Body of pancreas (tissue), 4 donors: ENCODE results near the gene NR6A1. TPM values are rescaled to one million over a fixed set of nuclear protein-coding genes. Genes with fewer than 3 reads are reported as not detected.

Source experiments
- ATAC-seq: fragments of 150-250 bp; one replicate; pipeline ENCODE4 v1.9.1; 2016
- DNase-seq, 4 donors: peaks; one replicate each; pipeline ENCODE4 v3.0.0-alpha.2; 2019
- H3K27ac ChIP-seq, 4 donors: fragments of 200-600 bp; sonication (generic); 1 replicate in 3 of 4; 2 replicates in 1 of 4; pipeline versions ENCODE4 v1.5.1 to v1.6.1; 2016 to 2019; ENCODE audit warnings: mild to moderate bottlenecking in 1 of 4, mixed read lengths in 1 of 4, moderate library complexity in 1 of 4
- H3K27me3 ChIP-seq, 2 donors: fragments of 200-600 bp; sonication (generic); one replicate each; pipeline ENCODE4 v1.6.0; 2016; ENCODE audit warnings: mild to moderate bottlenecking in 1 of 2
- H3K36me3 ChIP-seq, 2 donors: fragments of 200-600 bp; sonication (generic); replicated peaks in 1 of 2; 2 replicates each; pipeline ENCODE4 v1.5.1; 2016; ENCODE audit warnings: low read depth in 2 of 2; ENCODE audit not compliant: insufficient read depth in 1 of 2
- H3K4me1 ChIP-seq: fragments of 200-600 bp; sonication (generic); one replicate; pipeline ENCODE4 v1.6.0; 2016
- H3K4me3 ChIP-seq, 2 donors: fragments of 200-600 bp; sonication (generic); 1 replicate in 1 of 2; 2 replicates in 1 of 2; pipeline ENCODE4 v1.5.1; 2016 to 2019
- H3K9me3 ChIP-seq, 3 donors: fragments of 200-600 bp; sonication (generic); 1 replicate in 2 of 3; 2 replicates in 1 of 3; pipeline ENCODE4 v1.5.1; 2016
- POLR2A ChIP-seq, 3 donors: fragments of 450-650 bp; IDR thresholded peaks; one replicate each; pipeline ENCODE4 v1.6.1; 2016; ENCODE audit warnings: antibody characterized with exemption in 3 of 3, mild to moderate bottlenecking in 2 of 3
- WGBS, 2 donors: methylation state at CpG; one replicate each; pipeline ENCODE4 v1.1.5; 2017; 5-methylcytosine and 5-hydroxymethylcytosine counted together
- intact Hi-C: fragments of 100-400 bp; cut with DNase I; formaldehyde crosslinking; loops from one replicate; pipeline ENCODE4 v1.15.1; 2023
- total RNA-seq, 2 donors: library from RNA; depleted of rRNA; stranded (reverse); fragments of >200 nt; gene quantifications; one replicate each; pipeline ENCODE4 v1.1.0, GENCODE V29; 2016
- TF ChIP-seq, protein P1 (sequence below), 7 experiments: fragments of 450-650 bp in 4 of 7; fragments of 200-600 bp in 3 of 7; sonication (generic) in 3 of 7; IDR thresholded peaks; one replicate each; pipeline ENCODE4 v1.5.1; 2016 to 2019; ENCODE audit warnings: antibody characterized with exemption in 7 of 7

Gene NR6A1
- total RNA-seq, 2 donors from 2014 or later = 3.3 to 3.9 TPM

DNA sequence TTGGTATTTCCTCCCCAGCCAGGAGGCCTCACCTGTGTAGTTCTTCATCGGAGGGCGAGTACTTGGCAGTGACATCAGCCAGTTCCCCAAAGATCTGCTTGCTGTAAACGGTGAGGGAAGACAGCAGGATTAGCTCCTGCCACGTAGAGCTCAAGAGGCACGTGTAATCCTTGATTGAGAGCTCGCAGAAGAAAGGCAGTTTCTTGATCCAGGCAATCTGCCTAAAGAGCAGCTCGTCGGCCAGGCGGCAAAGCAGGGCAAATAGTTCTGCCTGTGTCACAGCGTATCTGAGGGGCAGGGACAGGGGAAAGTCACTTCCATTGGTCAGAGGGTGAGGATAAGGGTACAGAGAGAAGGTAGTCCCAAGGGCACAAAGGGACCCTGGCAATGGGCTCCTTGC lies 235.3 kb downstream of the NR6A1 start:
- no peak overlapping the region for H3K27ac ChIP-seq
- TF ChIP-seq, protein P1, sequence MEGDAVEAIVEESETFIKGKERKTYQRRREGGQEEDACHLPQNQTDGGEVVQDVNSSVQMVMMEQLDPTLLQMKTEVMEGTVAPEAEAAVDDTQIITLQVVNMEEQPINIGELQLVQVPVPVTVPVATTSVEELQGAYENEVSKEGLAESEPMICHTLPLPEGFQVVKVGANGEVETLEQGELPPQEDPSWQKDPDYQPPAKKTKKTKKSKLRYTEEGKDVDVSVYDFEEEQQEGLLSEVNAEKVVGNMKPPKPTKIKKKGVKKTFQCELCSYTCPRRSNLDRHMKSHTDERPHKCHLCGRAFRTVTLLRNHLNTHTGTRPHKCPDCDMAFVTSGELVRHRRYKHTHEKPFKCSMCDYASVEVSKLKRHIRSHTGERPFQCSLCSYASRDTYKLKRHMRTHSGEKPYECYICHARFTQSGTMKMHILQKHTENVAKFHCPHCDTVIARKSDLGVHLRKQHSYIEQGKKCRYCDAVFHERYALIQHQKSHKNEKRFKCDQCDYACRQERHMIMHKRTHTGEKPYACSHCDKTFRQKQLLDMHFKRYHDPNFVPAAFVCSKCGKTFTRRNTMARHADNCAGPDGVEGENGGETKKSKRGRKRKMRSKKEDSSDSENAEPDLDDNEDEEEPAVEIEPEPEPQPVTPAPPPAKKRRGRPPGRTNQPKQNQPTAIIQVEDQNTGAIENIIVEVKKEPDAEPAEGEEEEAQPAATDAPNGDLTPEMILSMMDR (IDR thresholded peaks at IDR 0.05) = no peak
- no peak for TF ChIP-seq POLR2A (IDR thresholded peaks at IDR 0.05)
- ATAC-seq (no peak), DNase-seq (no peak)
- intact Hi-C loops = no loop called here
- 88% methylated on average over 10 of the region's 10 CpGs for WGBS, 2 donors
- H3K4me1 ChIP-seq = no peaks in the 10 kb centered on the region
- H3K9me3 ChIP-seq = no peaks in the 10 kb centered on the region
- H3K36me3 ChIP-seq = peaks cover 0 to 4% of the 10 kb centered on the region in 2 donors
- no peak overlapping the region for H3K4me3 ChIP-seq
- H3K27me3 ChIP-seq = no peaks in the 10 kb centered on the region

DNA sequence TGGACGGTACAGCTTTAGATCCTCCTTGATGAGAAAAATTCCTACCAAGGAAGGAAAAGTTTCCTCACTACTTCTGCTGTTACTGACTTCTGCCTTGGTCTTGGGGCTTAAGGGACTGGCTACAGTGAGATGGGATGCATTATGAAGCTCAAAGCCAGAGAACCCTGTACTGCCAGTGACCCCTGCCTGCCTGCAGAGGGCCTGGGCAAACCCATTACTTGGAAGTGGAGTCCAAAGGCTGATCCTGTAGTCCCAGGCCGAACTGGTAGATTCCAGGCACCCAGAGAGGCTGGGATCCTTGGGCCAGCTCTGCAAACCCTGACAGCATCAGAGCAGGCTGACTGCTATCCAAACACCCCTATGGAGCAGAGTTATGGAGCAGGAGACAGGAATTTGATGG lies 238.2 kb downstream of the NR6A1 start:
- Histone ChIP-seq H3K9me3 (no peaks in the 10 kb centered on the region), H3K36me3 (peaks cover 0 to 3% of the 10 kb centered on the region in 2 donors), H3K27me3 (no peaks in the 10 kb centered on the region), H3K27ac (no peak overlapping the region), H3K4me3 (no peak overlapping the region), H3K4me1 (no peaks in the 10 kb centered on the region)
- no peak for TF ChIP-seq POLR2A (IDR thresholded peaks at IDR 0.05)
- TF ChIP-seq, protein P1 (IDR thresholded peaks at IDR 0.05) = no peak
- 73 to 82% methylated on average over 2 of the region's 2 CpGs for WGBS, 2 donors
- ATAC-seq (no peak), DNase-seq (no peak)
- intact Hi-C loops = no loop called here

DNA sequence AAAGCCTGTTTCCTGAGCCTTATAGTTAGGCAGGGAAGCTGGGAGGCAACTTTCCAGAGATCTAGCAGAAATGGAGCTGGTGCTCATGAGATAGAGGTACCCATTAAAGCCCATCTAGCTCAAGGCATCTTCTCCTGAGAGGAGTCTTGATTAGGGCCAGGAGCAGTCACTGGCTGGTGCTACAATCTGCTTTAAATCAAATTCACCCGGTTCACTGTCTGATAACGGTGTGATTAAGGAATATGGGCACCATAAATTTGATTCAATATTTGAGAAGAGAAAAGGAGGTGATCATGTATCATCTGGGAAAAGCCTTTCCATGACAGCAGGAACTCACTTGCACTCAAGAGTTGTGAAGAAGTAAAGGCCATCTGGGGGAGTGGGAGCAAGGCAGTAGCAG lies 240.0 kb downstream of the NR6A1 start:
- H3K4me1 ChIP-seq = no peaks in the 10 kb centered on the region
- TF ChIP-seq, protein P1 (IDR thresholded peaks at IDR 0.05) = no peak
- TF ChIP-seq POLR2A (IDR thresholded peaks at IDR 0.05) = no peak
- no peaks in the 10 kb centered on the region for H3K27me3 ChIP-seq
- no peaks in the 10 kb centered on the region for H3K36me3 ChIP-seq
- DNase-seq (no peak), ATAC-seq (no peak)
- no peak overlapping the region for H3K27ac ChIP-seq
- intact Hi-C loops = no loop called here
- WGBS, 2 donors = 89 to 96% methylated on average over 2 of the region's 2 CpGs
- H3K4me3 ChIP-seq = no peak overlapping the region
- no peaks in the 10 kb centered on the region for H3K9me3 ChIP-seq

DNA sequence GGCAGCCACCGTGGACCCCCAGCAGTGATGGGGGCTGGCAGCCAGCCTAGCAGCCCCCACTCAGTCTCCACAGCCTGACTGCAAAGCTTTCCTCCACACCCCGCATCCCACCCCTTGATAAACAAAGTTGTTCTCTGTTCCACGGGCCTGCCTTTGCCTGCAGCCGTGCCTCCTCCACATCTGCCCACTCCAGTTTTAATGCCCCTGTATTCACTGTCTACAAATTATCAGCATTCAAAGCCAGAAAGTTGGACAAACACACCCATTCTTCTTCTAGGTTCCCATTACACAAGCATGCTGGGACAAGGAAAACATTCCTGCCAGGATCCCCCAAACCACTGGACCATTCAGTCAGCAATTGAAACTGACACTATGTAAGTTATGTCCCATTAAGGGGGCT lies 240.9 kb downstream of the NR6A1 start:
- H3K27ac ChIP-seq = no peak overlapping the region
- H3K36me3 ChIP-seq = no peaks in the 10 kb centered on the region
- ATAC-seq (no peak), DNase-seq (no peak)
- H3K9me3 ChIP-seq = no peaks in the 10 kb centered on the region
- 78 to 82% methylated on average over 4 of the region's 4 CpGs for WGBS, 2 donors
- TF ChIP-seq POLR2A (IDR thresholded peaks at IDR 0.05) = no peak
- TF ChIP-seq, protein P1 (IDR thresholded peaks at IDR 0.05) = no peak
- no peak overlapping the region for H3K4me3 ChIP-seq
- no peaks in the 10 kb centered on the region for H3K4me1 ChIP-seq
- no peaks in the 10 kb centered on the region for H3K27me3 ChIP-seq
- intact Hi-C loops = no loop called here

DNA sequence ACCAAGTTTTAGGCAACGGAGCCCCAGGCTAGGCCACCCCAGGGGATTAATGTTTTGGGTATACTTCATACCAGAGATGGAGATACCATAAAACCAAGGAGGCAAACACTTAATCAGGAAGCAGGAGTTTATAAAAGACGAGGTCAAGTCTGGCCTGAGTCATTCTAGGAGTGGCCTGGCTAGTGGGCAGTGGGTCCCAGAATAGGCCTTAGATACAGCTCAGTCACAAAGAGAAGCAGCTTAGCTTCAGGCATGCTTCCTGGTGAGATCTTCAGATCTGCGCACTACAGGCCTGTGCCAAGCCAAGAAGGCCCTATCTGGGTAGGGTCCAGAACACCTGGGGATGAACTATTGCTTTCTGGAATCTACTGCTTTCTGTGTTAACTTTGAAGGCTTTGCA lies 243.3 kb downstream of the NR6A1 start:
- no peak for DNase-seq
- Histone ChIP-seq H3K9me3 (no peaks in the 10 kb centered on the region), H3K4me1 (no peaks in the 10 kb centered on the region), H3K4me3 (no peak overlapping the region), H3K36me3 (no peaks in the 10 kb centered on the region), H3K27ac (no peak overlapping the region), H3K27me3 (no peaks in the 10 kb centered on the region)
- WGBS, 2 donors = 83 to 96% methylated on average over 3 of the region's 3 CpGs
- TF ChIP-seq POLR2A (IDR thresholded peaks at IDR 0.05) = no peak
- TF ChIP-seq, protein P1 (IDR thresholded peaks at IDR 0.05) = no peak
- no peak for ATAC-seq
- intact Hi-C loops = no loop called here
